ENCODE data around the gene GGT6.

GGT6 gene

DNA sequence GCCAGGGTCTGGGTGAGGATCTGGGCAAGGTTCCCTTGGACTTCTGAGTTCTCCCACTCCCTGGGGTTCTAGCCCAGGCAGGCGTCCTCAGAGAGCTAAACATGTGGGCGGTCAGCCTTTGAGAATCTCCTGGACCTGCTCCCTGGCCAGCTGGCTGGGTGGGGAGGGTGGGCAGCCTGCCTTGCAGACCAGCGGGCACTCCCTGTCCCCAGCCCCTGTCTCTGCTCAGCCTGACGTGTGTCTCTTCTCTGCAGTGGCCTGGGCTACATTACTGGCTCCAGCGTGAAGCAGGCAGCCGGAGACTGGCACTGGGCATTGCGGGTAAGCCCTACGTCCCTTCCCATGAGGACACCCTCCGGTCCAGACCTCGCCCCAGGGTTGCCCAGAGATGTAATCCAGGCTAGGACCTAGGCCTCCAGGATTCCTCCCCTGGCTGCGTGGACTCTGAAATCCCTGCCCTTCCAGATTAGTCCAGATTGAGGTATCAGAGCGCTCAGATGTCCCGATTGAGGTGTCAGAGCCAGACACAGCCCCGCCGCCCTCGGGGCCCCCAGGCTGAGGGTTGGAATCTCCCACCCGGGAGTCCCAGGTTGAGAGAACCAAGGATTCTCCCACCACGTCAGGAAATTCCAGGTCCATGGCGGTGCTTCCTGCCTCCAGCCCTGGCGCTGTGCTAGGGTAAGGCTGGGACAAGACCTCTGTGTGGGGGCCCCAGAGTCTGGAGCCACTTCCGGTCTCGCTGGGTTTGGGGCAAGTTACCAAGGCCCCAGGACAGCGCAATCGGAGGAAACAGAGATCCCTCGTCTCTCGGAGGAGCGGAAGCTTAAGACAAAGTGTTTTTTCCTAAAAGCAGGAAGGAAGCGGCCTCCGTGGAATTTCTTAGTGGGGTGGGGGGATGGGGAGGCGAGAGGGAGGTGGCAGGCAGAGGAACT is 29.3 kb downstream of the GGT6 start:
- H3K27ac ChIP-seq: no peak overlapping the region
- DNase-seq (ENCODE audit: low spot score): no peak
- TF ChIP-seq, protein P1, sequence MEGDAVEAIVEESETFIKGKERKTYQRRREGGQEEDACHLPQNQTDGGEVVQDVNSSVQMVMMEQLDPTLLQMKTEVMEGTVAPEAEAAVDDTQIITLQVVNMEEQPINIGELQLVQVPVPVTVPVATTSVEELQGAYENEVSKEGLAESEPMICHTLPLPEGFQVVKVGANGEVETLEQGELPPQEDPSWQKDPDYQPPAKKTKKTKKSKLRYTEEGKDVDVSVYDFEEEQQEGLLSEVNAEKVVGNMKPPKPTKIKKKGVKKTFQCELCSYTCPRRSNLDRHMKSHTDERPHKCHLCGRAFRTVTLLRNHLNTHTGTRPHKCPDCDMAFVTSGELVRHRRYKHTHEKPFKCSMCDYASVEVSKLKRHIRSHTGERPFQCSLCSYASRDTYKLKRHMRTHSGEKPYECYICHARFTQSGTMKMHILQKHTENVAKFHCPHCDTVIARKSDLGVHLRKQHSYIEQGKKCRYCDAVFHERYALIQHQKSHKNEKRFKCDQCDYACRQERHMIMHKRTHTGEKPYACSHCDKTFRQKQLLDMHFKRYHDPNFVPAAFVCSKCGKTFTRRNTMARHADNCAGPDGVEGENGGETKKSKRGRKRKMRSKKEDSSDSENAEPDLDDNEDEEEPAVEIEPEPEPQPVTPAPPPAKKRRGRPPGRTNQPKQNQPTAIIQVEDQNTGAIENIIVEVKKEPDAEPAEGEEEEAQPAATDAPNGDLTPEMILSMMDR (conservative IDR thresholded peaks at IDR 0.05; ENCODE audit: low read depth): no peak
- ChIA-PET CTCF (no interaction called here), POLR2A (ENCODE audit: low non-redundant PET) (no interaction called here)

GRCh38 chr17:4529533-4530152 is 30.7 kb downstream of the GGT6 start:
- ChIA-PET POLR2A (ENCODE audit: low non-redundant PET) (no interaction called here), CTCF (interaction anchor here (0.6 kb wide), 1 partner anchor 23 kb away, joined by 3 read pairs; no protein-coding TSS in a partner anchor)
- TF ChIP-seq, protein P1 (conservative IDR thresholded peaks at IDR 0.05; ENCODE audit: low read depth): no peak
- H3K27ac ChIP-seq: no peak overlapping the region
- no peak for DNase-seq (ENCODE audit: low spot score)

DNA sequence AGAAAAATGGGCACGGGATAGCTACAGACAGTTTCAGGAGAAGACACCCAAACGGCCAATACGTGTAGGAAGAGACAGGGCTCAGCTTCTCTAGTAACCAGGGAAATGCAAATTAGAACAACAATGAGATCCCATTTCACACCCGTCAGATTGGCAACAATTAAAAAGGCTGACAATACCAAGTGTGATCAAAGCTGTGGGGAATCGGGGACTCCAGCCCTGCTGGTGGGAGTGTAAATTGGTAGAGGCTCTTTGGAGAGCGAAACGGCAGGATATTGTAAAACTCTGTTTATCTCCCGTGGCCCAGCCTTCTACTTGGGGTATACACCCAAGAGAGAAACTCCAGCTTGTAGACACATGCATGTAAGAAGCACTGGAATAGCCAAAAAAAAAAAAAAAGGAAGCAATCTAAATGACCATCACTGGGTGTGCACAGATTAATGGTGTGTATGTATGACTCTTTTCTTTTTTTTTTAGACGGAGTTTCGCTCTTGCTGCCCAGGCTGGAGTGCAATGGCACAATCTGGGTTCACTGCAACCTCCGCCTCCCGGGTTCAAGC is 32.7 kb downstream of the GGT6 start:
- TF ChIP-seq, protein P1 (conservative IDR thresholded peaks at IDR 0.05; ENCODE audit: low read depth): no peak
- no peak overlapping the region for H3K27ac ChIP-seq
- DNase-seq (ENCODE audit: low spot score): no peak
- ChIA-PET CTCF (interaction anchor here (0.6 to 1.0 kb wide), 2 partner anchors 18 to 108 kb away, joined by 3 to 4 read pairs; no protein-coding TSS in a partner anchor), POLR2A (ENCODE audit: low non-redundant PET) (no interaction called here)

- H3K27ac ChIP-seq: no peak overlapping the region
- TF ChIP-seq, protein P1 (conservative IDR thresholded peaks at IDR 0.05; ENCODE audit: low read depth): no peak
- ChIA-PET POLR2A (ENCODE audit: low non-redundant PET) (no interaction called here), CTCF (interaction anchor here (0.6 to 1.0 kb wide), 3 partner anchors 19 to 111 kb away, joined by 3 to 4 read pairs (median 4); no protein-coding TSS in a partner anchor)
- DNase-seq (ENCODE audit: low spot score): no peak
Observed at GRCh38 chr17:4527134-4527533, 33.2 kb downstream of the GGT6 start.

- POLR2A ChIA-PET (ENCODE audit: low non-redundant PET): no interaction called here
- CTCF ChIA-PET: no interaction called here
- TF ChIP-seq, protein P1 (conservative IDR thresholded peaks at IDR 0.05; ENCODE audit: low read depth): no peak
- H3K27ac ChIP-seq: no peak overlapping the region
- no peak for DNase-seq (ENCODE audit: low spot score)
Observed at GRCh38 chr17:4525691-4526397, 34.5 kb downstream of the GGT6 start.

DNA sequence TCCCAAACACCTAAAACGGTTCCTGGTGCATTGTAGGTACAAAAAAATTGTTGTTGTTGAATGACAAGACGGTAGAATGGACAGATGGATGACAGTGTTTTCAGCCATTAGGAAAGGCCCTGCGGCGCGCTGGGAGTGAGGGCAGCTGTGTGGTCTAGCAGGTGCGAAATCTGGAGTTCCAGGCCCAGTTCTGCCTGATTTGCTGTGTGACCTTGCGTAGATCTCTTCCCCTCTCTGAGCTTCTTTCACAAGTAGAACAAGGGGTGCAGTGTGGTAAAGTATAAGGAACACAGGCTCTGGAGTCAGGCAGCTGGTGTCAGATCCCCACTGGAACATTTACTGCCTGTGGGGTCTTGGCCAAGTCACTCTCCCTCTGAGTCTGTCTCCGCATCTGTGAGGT is 36.4 kb downstream of the GGT6 start:
- no peak overlapping the region for H3K27ac ChIP-seq
- no peak for DNase-seq (ENCODE audit: low spot score)
- TF ChIP-seq, protein P1 (conservative IDR thresholded peaks at IDR 0.05; ENCODE audit: low read depth): no peak
- ChIA-PET POLR2A (ENCODE audit: low non-redundant PET) (no interaction called here), CTCF (interaction anchor here (0.7 kb wide), 1 partner anchor 61 kb away, joined by 4 read pairs; no protein-coding TSS in a partner anchor)

Data from RWPE1 (cell line).